OCI-LY7 (cell line): ENCODE results near the gene PBX1.

Experiments used
- CTCF ChIP-seq: fragments of 200-600 bp; sonication (generic); conservative IDR thresholded peaks from 2 replicates; pipeline ENCODE4 v1.5.1; 2014; ENCODE audit warnings: mild to moderate bottlenecking, antibody characterized with exemption, low read length, moderate library complexity, mixed read lengths
- EZH2phosphoT487 ChIP-seq: fragments of 200-600 bp; sonication (generic); IDR thresholded peaks from 2 replicates; pipeline ENCODE4 v1.6.1; 2018; ENCODE audit warnings: low read depth, borderline replicate concordance, mild to moderate bottlenecking, mixed run types, antibody characterized with exemption, low read length, moderate library complexity, mixed read lengths

GRCh38 chr1:164773102-164773501, 214.1 kb downstream of the PBX1 start:
- no peak for TF ChIP-seq CTCF
- no peak for TF ChIP-seq EZH2phosphoT487
